ENCODE measurements around the gene MYL6. TPM values are rescaled to one million over a fixed set of nuclear protein-coding genes. Genes with fewer than 3 reads are reported as not detected.

The MYL6 gene
- total and polyA plus RNA-seq, 9 of the 15 experiments (the other 6 are each of a cell fraction or from before 2014, with no cell fraction given): 557 to 1,664 (median 958) TPM

DNA sequence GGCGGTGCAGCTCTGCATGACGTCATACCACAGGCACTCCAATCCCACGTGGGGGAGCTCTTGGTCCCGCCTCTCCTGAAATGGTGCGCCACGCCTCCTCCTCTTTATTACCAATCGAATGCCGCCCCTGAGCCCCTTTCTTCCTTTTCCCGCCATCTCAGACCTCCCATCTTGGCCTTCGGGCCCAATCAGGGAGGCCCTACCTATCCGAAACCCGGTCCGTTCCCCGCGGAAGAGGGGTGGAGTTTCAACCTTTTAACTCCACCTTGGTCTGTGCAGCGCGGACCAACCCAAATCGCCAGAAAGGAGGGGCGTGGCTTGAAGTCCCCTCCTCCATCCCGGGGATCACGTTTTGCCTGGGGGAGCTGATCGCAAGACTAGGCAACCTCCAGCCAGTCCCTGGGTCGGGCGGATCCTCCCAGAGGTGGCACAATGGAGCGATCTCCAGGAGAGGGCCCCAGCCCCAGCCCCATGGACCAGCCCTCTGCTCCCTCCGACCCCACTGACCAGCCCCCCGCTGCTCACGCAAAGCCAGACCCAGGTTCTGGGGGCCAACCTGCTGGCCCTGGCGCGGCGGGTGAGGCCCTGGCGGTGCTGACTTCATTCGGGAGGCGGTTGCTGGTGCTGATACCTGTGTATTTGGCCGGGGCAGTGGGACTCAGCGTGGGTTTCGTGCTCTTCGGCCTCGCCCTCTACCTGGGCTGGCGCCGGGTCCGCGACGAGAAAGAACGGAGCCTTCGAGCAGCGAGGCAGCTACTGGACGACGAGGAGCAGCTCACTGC is 30.1 kb upstream of the MYL6 start, which contains the start of gene ESYT1 (continued):
- TF ChIP-seq, protein P1, sequence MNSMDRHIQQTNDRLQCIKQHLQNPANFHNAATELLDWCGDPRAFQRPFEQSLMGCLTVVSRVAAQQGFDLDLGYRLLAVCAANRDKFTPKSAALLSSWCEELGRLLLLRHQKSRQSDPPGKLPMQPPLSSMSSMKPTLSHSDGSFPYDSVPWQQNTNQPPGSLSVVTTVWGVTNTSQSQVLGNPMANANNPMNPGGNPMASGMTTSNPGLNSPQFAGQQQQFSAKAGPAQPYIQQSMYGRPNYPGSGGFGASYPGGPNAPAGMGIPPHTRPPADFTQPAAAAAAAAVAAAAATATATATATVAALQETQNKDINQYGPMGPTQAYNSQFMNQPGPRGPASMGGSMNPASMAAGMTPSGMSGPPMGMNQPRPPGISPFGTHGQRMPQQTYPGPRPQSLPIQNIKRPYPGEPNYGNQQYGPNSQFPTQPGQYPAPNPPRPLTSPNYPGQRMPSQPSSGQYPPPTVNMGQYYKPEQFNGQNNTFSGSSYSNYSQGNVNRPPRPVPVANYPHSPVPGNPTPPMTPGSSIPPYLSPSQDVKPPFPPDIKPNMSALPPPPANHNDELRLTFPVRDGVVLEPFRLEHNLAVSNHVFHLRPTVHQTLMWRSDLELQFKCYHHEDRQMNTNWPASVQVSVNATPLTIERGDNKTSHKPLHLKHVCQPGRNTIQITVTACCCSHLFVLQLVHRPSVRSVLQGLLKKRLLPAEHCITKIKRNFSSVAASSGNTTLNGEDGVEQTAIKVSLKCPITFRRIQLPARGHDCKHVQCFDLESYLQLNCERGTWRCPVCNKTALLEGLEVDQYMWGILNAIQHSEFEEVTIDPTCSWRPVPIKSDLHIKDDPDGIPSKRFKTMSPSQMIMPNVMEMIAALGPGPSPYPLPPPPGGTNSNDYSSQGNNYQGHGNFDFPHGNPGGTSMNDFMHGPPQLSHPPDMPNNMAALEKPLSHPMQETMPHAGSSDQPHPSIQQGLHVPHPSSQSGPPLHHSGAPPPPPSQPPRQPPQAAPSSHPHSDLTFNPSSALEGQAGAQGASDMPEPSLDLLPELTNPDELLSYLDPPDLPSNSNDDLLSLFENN (IDR thresholded peaks at IDR 0.05; ENCODE audit: low read depth in 2 of 2, low read length in 2 of 2): 0 out of 4 replicates have a peak, but pooled peaks of 1 of the 2 experiments have one; percentile 42
- no peak for TF ChIP-seq ZNF507 (tag; conservative IDR thresholded peaks at IDR 0.05)
- TF ChIP-seq, protein P2, sequence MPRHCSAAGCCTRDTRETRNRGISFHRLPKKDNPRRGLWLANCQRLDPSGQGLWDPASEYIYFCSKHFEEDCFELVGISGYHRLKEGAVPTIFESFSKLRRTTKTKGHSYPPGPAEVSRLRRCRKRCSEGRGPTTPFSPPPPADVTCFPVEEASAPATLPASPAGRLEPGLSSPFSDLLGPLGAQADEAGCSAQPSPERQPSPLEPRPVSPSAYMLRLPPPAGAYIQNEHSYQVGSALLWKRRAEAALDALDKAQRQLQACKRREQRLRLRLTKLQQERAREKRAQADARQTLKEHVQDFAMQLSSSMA (CRISPR knock-in tag; IDR thresholded peaks at IDR 0.05): no peak
- no peak for TF ChIP-seq ZNF695 (CRISPR knock-in tag; IDR thresholded peaks at IDR 0.05)
- TF ChIP-seq HNRNPL (IDR thresholded peaks at IDR 0.05; ENCODE audit: low read depth, low read length): no peak
- TF ChIP-seq MTF1 (CRISPR knock-in tag; IDR thresholded peaks at IDR 0.05; ENCODE audit: borderline replicate concordance): no peak
- TF ChIP-seq RCOR1 (IDR thresholded peaks at IDR 0.05; ENCODE audit: borderline replicate concordance in 1 of 2, low read depth in 2 of 2, low read length in 2 of 2): no peak
- TF ChIP-seq GABPA (tag; conservative IDR thresholded peaks at IDR 0.05; ENCODE audit: low read depth): no peak
- TF ChIP-seq JUNB (CRISPR knock-in tag; conservative IDR thresholded peaks at IDR 0.05): peak; percentile 98
- TF ChIP-seq HOXB6 (CRISPR knock-in tag; IDR thresholded peaks at IDR 0.05; ENCODE audit: borderline replicate concordance): no peak
- TF ChIP-seq, protein P3, sequence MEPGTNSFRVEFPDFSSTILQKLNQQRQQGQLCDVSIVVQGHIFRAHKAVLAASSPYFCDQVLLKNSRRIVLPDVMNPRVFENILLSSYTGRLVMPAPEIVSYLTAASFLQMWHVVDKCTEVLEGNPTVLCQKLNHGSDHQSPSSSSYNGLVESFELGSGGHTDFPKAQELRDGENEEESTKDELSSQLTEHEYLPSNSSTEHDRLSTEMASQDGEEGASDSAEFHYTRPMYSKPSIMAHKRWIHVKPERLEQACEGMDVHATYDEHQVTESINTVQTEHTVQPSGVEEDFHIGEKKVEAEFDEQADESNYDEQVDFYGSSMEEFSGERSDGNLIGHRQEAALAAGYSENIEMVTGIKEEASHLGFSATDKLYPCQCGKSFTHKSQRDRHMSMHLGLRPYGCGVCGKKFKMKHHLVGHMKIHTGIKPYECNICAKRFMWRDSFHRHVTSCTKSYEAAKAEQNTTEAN (CRISPR knock-in tag; IDR thresholded peaks at IDR 0.05): no peak
- no peak for TF ChIP-seq ZNF717 (CRISPR knock-in tag; IDR thresholded peaks at IDR 0.05)
- TF ChIP-seq TAF7 (tag; IDR thresholded peaks at IDR 0.05): peak; percentile 15; the same call in 1 of the 2 replicates
- TF ChIP-seq, protein P4, sequence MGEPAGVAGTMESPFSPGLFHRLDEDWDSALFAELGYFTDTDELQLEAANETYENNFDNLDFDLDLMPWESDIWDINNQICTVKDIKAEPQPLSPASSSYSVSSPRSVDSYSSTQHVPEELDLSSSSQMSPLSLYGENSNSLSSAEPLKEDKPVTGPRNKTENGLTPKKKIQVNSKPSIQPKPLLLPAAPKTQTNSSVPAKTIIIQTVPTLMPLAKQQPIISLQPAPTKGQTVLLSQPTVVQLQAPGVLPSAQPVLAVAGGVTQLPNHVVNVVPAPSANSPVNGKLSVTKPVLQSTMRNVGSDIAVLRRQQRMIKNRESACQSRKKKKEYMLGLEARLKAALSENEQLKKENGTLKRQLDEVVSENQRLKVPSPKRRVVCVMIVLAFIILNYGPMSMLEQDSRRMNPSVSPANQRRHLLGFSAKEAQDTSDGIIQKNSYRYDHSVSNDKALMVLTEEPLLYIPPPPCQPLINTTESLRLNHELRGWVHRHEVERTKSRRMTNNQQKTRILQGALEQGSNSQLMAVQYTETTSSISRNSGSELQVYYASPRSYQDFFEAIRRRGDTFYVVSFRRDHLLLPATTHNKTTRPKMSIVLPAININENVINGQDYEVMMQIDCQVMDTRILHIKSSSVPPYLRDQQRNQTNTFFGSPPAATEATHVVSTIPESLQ (CRISPR knock-in tag; IDR thresholded peaks at IDR 0.05): peak; percentile 10; the same call in 1 of the 2 replicates
- TF ChIP-seq COPS2 (conservative IDR thresholded peaks at IDR 0.05): no peak
- peak; percentile 71 for TF ChIP-seq FIP1L1 (IDR thresholded peaks at IDR 0.05; ENCODE audit: low read depth, low read length, poor library complexity, severe bottlenecking)
- TF ChIP-seq, protein P5, sequence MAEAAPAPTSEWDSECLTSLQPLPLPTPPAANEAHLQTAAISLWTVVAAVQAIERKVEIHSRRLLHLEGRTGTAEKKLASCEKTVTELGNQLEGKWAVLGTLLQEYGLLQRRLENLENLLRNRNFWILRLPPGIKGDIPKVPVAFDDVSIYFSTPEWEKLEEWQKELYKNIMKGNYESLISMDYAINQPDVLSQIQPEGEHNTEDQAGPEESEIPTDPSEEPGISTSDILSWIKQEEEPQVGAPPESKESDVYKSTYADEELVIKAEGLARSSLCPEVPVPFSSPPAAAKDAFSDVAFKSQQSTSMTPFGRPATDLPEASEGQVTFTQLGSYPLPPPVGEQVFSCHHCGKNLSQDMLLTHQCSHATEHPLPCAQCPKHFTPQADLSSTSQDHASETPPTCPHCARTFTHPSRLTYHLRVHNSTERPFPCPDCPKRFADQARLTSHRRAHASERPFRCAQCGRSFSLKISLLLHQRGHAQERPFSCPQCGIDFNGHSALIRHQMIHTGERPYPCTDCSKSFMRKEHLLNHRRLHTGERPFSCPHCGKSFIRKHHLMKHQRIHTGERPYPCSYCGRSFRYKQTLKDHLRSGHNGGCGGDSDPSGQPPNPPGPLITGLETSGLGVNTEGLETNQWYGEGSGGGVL (CRISPR knock-in tag; IDR thresholded peaks at IDR 0.05): no peak

Data from K562 (cell line).